GM18861 (cell line): ENCODE data around the gene IRS1.

ENCODE experiments used
- ATAC-seq: cut with Tn5 transposase; IDR thresholded peaks from one replicate; pipeline ENCODE4 v1.9.1; 2021; ENCODE audit not compliant: unreplicated experiment

The IRS1 gene

GRCh38 chr2:226692521-226693126, 107.0 kb downstream of the IRS1 start:
- no peak for ATAC-seq

- ATAC-seq, result no peak
Observed at GRCh38 chr2:226691255-226691654, 108.4 kb downstream of the IRS1 start.

DNA sequence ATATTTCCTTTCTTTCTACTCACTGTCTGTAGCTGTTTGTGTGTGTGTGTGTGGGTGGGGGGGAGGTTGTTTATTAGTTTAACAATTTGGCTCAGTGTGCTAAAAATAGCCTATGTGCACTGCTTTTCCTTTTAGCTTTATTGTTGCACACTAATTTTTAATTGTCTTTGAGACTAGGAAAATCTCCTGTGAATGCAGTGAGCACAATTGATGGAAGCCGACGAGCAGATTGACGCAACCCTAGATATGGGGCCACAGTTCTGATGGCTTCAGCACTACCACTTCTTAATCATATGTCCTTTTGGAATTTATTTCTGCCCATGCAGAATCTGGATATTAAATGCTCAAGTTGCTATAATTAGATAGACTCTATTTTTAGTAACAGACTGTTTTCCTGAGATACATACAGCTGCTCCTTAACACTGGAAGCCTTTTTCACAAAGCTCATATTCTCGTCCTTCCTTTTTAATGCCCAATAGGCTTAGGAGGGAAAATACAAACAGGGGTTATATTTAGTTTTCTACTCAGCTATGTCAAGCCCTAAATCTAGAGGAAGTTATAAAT, 109.1 kb downstream of the IRS1 start:
- no peak for ATAC-seq

DNA sequence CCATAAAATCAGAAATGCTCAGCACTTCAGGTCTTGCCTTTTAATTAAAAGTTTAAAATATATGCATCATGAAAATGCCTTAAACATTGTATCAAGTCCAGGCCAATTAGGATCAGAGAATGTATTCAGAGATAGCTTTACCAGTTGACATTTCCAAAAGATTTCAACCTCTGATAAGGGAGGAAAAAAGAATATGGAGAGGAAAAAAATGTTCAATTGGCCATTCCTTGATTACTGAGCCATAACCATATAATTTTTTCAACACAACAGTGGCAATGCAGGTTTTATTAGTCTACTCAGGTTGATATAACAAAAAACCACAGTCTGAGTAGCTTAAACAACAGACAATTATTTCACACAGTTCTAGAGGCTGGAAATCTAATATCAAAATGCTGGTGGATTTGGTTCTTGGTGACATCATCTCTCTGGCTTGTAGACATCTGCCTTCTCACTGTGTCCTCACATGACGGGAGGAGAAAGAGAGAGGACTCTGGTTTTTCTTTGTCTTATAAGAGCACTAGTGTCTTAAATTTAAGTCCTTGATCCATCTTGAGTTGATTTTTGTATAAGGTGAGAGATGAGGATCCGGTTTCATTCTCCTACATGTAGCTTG, 111.9 kb downstream of the IRS1 start:
- no peak for ATAC-seq

GRCh38 chr2:226684563-226684959, 115.1 kb downstream of the IRS1 start:
- ATAC-seq, result no peak

DNA sequence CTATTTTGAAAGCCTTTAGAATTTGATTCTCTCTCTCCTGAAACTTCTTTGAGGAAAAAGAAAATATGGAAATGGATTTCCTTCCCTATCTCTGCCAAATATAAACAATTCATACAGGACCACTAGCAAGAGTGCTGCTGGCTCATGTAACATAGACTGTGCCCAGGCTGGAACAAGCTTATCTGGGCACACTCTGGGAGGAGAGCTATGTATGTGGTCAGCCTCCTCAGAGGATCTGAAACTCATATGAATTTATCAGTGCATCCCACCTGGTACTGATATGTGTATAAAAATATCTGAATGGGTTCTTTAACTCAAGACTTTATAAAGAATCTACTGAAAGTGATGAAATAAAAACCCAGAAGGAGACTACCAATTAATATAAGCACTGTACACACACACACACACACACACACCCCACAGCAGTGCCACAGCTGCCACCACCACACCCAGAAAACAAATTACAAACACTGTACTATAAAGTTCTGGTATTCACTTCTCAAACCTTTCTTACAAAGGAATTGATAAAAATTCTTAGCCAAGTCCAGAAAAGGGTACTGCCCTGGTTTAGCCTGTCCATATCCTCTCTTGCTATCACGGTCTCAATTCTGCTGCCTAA, 115.6 kb downstream of the IRS1 start:
- no peak for ATAC-seq

DNA sequence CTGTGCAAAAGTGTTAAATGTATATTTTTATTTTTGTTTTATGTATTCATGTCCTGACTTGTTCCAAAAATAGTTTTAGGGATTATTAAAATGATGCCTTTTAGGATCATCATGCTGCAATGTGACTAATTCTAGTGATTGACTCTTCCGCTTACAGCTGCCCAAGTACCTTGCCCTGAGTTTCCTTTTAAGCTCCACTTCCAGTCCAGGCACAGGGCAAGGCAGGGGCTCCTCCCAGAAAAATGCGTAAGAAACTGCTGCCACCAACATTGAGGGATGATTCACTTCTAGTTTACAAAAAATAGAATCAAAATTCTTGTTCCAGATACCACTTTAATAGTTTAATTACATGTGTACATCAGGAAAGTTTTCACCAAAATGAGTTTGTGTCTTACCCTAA, 116.4 kb downstream of the IRS1 start:
- ATAC-seq, result no peak
